NCI-H2196 (cell line): ENCODE measurements around the gene SCGB1C2.
"Not testable (repeated sequence)": the region's sequence is repeated elsewhere in the genome, so short reads cannot be mapped to it uniquely, and the experiment has no call there.

Experiments
- DNase-seq: peaks from one replicate; lab custom pipeline; 2025; ENCODE audit not compliant: unreplicated experiment; lab: John Stamatoyannopoulos, UW

SCGB1C2 gene

GRCh38 chr17:137166-137807 is at the start of gene SCGB1C2:
Gene SCGB1C2 (plus strand): TSS chr17:137569. CDS start chr17:137591, 22 bp downstream.
- DNase-seq = not testable (repeated sequence)

GRCh38 chr17:113111-113510 is 24.3 kb upstream of the SCGB1C2 start:
- not testable (repeated sequence) for DNase-seq

DNA sequence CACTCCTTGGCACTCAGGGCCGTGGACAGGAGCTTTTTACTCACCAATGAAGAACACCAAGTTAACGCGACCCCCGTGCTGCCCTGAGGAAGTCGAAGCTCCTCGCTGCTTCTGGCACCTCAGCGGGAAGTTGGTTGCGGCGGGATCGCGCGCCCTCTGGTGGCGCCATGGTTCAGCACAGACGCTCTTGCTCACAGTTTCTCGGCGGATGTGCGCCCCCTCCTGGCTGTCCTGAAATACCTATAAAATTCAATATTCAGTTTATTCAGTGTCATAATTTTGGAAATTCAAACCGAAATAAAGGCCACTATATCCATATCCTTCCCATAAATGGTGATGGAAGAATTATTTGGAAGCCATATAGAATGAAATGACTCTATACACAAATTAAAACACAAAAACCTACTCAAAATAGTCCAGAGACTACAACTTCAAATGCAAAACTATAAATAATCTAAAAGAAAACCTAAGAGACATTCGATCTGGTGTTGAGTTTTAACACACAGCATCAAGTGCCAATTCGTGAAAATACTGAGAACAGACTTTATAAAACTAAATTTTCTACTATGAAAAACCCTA is 18.9 kb upstream of the SCGB1C2 start:
- DNase-seq = not testable (repeated sequence)

DNA sequence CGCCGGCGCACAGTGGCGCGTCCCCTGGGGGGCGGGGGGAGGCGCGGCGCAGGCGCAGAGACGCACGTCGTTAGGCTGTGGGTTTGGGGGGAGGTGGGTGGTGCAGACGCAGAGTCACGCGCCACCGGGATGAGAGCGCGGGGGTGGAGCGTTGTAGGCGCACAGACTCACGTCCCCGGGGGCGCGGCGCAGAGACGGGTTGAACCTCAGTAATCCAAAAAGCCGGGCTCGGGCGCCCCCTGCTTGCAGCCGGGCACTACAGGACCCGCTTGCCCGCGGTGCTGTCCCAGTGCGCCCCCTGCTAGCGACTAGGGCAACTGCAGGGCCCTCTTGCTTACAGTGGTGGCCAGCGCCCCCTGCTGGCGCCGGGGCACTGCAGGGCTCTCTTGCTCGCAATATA is 3.4 kb upstream of the SCGB1C2 start:
- not testable (repeated sequence) for DNase-seq

DNA sequence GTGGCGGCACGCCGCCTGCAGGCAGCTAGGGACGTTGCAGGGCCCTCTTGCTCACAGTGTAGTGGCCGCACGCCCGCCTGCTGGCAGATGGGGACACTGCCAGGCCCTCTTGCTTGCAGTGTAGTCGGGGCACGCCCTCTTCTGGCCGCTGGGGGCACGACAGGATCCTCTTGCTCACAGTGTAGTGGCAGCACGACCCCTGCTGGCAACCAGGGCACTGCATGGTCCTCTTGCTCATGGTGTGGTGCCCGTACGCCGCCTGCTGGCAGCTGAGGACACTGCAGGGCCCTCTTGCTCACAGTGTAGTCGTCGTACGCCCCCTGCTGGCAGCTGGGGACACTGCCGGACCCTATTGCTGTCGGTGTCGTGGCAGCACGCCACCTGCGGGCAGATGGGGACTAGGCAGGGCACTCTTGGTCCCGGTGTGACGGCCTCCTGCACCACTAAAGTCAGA is 3.0 kb upstream of the SCGB1C2 start:
- DNase-seq = not testable (repeated sequence)

DNA sequence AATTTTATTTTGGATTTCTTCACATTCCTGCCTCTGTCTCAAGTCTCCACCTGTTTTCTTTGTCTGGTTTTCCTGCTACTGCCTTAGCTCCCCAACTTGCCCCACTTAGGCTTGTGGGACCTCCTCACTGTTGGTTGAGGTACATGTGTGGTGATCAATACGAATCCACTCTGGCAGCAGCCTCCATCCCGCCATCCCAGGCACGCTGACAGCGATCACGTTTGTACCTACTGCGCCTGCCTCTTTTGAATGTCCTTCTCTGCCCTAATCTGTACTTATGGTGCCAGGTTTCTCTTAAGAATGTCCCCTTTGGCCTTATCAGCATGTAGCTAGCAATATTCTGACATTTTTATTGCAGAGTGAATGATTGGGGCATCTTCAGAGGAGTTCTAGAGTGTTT is 2.3 kb upstream of the SCGB1C2 start:
- not testable (repeated sequence) for DNase-seq

- DNase-seq = not testable (repeated sequence)
Measured at GRCh38 chr17:135895-136294, 1.5 kb upstream of the SCGB1C2 start.

- DNase-seq = not testable (repeated sequence)
Measured at GRCh38 chr17:136531-136930, 838 bp upstream of the SCGB1C2 start.

DNA sequence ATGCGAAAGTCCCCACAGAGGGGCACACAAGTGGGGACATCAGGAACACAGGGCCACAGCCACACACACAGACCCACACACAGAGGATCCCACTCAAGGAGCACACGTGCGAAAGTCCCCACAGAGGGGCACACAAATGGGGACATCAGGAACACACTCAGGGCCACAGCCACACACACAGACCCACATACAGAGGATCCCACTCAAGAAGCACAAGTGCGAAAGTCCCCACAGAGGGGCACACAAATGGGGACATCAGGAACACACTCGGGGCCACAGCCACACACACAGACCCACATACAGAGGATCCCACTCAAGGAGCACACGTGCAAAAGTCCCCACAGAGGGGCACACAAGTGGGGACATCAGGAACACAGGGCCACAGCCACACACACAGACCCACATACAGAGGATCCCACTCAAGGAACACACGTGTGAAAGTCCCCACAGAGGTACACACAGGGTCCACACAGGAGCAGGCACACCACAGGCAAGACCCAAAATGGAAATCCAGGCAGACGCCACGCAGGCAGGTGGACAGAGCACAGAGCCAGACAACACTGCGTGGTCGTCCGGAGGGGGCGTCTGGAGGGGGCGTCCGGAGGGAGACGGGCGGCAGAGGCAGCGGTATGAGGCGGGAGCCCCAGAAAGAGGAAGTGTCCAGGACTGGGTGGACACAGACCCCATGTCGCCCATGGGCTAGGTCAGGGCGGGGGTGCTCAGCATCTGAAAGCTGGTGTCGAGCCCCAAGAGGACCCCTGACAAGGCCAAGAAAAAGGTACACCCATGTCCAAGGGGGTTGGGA is 2.2 kb downstream of the SCGB1C2 start:
- not testable (repeated sequence) for DNase-seq

- peak; percentile 3 for DNase-seq
Measured at GRCh38 chr17:142102-142661, 4.8 kb downstream of the SCGB1C2 start.

DNA sequence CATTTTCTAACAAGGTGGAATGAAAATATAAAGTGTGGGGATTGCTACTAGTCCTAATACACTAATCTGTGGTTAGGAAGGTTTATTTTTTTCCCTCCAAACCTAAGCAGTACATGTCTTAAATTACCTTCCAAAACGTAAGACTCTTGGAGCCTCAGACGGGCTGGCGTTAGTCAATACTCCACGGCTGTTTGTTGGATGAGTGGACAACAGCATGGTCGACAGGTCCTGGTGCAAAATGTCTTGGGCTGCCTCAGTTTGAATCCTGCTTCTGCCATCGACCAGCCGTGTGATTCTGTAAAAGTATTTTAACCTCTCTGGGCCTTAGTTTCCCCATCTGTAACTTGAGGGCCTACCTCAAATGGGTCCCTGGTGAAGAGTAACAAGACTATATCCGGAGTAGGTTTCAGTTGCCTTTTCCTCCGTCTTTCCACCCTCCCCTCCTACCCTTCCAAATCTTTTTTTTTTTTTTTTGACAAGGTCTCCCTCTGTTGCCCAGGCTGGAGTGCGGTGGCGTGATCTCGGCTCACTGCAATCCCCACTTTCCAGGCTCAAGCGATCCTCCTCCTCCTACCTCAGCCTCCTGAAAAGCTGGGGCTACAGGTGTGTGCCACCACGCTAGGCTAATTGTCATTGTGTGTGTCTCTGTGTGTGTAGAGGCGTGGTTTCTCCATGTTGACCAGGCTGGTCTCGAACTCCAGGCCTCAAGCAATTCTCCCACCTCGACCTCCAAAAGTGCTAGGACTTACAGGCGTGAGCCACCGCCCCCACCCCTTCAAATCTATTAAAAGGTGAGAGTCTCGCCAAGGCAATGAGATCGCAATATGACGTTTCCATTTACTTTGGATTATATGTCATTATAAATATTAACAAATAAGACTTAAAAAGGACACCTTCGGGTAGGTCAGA is 5.8 kb downstream of the SCGB1C2 start:
- DNase-seq = no peak

DNA sequence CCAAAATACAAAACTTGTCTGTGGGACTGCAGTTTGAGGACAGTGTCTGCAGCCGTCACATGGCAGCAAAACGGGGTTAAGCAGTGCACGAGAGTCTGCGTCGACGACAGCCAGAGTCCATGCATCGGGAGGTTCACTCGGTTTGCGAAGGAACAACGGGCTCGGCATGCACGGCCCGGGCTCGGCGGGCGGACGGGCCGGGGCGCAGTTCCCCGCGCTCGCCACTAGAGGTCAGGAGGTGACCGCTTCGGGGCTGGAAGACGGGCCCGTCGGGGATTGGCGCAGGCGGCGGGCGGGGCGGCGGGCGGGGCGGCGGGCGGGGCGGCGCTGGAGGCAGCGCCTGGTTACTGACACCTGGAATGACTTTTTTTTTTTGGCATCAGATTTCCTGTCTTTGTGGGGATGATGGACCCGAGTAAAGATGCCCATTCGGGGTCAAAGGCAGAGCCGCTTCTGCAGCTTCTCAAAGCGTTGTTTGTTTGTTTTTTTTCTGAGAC is 6.5 kb downstream of the SCGB1C2 start:
- peak; percentile 65 for DNase-seq

DNA sequence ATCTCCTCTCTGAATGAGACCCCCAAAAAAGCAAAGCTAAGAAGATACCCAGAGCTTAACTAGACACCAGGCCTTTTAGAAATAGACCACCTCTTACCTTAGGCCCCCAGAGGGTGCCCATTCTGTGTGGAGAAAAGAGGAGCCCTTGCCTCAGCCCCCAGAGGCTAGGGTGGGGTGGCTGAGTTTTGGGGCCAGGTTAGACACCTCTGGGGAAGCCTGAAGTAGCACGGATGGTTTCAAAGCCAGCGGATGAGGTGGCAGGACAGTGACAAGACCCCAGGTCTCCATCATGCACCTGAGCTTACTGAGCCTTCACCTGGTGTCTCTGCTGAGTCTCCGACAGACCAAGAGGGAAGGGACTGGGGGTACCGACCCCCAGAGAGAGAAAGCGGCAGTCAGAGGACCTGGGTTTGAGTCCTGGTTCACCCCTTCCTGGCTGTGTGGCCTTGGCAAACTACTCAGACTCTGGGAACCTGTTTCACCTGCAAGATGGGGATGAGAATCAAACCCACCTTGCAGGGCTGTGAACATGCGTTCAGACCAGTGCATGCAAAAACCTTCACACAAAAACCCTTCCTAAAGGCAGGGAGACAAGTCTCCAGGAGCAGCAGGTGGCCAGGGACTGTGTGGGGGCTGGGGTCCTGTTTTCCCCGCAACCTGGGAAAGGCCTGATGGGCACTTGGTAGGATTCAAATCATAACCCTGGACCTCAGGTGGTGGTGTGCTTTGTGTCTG is 7.7 kb downstream of the SCGB1C2 start:
- DNase-seq = no peak

DNA sequence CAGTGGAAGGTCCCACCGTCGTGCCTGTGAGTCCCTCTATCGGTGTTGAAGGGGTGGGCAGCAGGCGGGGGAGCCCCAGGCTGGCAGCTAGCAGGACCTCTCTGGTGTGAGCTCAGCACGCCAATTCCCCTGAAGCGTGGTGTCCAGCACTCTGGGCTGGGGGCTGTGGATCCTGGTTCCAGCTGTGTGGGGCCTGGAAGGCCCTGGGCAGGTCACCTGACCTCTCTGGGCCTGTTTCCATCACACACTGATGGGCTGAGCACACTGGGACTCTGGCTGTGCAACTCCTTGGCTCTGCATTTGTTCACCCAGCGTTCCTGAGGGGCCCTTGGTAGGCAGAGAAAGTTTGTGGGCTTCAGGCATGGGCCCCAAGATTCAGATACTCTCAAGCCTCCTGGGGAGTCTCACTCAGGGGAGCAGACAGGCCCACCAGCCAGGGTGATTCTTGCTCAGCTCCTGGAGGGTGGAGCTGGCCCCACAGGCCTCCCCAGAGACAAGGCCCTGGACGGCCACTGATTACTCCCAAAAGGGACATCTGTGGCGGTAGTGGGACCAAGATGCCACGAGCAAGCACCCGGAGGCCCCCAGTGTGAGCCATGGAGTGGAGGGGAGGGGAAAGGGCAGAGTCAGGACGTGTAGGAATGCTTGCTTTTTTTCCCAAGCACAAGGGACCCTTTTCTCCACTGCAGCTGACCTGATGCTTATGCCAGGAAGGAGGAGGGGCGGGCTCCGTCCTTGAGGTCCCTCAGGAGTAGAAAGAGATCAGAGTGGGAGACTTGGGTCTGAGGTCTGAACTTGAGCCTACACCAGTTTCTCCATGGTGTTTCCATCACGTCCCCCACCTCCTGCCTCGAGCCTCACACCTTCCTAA is 8.5 kb downstream of the SCGB1C2 start:
- no peak for DNase-seq

DNA sequence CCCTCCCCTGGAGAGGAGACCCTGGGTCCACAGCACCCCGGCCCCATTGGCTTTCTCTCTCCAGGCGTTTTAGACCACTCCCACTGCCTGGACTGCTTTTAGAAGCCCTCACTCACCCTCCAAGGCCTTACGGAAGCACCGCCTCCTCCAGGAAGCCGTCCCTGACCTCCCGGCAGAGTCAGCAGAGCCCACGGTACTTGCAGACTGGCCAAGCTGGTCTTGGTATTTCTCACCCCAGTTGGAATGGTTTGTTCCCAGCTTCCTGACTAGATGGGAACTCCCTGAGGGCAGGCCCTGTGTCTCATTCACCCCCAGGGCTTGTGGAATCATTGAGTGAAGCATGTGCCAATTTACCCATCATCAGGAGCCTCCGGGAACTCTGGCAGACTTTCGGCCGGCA is 9.2 kb downstream of the SCGB1C2 start:
- no peak for DNase-seq

DNA sequence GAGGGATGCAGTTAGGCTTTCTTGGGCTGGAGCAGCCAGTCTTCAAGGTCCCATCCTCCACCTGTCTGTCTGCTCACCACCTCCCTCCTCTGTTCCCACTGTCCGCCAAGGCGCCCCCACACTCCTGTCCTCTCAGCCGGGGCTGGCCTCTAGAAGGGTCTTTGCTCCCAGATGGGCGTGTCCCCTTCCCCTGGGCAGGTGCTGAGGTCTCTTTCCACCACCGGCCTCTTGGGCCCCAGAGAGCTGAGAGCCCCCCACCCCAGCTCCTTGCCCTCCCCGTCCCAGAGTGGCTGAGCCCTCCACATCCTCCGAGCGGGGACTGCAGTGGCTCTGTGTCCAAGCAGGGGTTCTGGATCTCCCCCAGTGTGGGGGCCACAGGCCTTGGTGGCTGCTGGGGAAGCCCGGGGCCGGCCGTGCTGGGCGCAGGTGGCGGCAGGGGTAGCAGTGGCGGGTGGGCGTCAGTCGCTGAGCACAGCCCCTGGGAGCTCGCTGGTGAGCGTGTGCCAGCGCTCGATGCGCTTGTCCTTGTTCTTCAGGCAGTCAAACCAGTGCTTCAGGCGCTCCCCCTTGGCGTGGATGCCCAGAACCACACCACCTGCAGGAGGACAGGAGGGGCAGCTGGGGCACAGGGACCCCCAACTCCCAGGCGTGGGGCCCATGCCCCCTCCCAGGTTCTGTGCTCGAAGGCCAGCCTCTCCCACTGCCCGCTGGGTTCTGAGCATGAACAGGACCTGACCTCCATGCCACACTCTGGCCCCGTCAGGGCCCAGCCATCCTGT is 9.8 kb downstream of the SCGB1C2 start:
- no peak for DNase-seq

DNA sequence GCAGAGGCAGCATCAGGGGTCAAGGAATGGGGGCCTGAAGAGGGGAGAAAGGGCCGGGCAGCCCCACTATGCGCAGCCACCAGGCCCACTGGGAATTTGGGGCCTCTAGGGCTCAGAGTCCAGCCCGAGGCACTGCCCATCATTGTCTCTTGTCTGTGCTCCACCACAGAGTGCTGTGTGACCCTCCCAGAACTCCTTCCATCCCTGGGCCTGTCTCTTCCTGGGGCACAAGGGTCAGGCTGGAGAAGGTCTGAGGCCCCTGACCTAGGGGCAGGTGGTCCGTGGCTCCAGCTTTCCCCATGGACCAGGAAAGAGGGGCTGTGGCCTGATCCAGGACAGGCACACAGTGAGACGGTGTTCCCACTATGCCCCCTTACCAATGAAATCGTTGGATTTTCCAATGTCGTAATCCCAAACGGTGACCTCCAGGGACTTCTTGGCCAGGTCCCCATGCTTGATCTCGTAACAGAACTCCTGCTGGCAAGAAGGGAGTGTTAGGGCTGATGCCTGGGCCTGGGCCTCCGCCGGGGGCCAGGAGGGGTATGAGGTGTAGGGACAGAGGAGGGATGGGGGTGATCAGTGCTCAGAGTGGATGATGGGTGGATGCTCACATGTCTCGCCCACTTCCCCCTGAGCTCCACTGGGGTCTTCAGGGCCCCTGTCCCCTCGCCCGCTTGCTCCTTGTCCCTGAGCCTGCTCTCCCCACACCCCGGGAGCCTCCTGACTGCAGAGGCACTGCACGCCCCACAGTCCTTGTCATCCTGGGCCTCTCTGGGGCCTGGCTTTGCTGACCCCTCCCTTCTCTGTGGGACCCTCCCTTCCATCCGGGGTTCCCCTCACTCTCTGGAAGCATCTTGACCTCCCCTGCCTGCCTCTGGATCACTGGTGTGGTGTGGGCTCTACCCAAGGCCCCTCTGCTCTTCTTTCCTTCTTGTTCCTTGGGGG is 10.7 kb downstream of the SCGB1C2 start:
- DNase-seq = no peak
